OCI-LY7 (cell line): Measurements from ENCODE around the gene CA5A.

Source experiments
- CTCF ChIP-seq: fragments of 200-600 bp; sonication (generic); conservative IDR thresholded peaks from 2 replicates; pipeline ENCODE4 v1.5.1; 2014; ENCODE audit warnings: mild to moderate bottlenecking, antibody characterized with exemption, low read length, moderate library complexity, mixed read lengths
- EZH2phosphoT487 ChIP-seq: fragments of 200-600 bp; sonication (generic); IDR thresholded peaks from 2 replicates; pipeline ENCODE4 v1.6.1; 2018; ENCODE audit warnings: low read depth, borderline replicate concordance, mild to moderate bottlenecking, mixed run types, antibody characterized with exemption, low read length, moderate library complexity, mixed read lengths

DNA sequence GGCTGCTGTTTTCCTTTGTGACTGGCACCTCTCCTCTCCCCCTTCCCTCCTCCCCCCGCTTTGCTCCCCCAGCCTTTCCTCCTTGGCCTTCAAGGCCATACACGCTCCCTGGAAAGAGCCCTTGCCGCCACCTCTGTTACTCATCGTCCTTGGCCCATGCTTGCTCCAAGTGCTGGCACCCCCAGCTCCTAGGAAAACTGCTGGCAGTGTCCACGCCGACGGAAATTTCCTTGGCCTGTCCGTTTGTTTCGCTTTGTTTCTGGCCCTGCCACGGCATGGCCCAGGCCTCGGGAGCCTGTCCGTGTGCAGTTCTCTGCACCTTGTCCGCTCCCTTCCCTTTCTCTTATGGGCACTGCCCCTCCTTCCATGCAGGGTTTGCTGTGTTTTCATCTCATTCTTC lies 18.0 kb downstream of the CA5A start:
- no peak for TF ChIP-seq CTCF
- TF ChIP-seq EZH2phosphoT487: no peak
